Measurements from ENCODE around the gene PPP2R2B. TPM values are rescaled to one million over a fixed set of nuclear protein-coding genes. Genes with fewer than 3 reads are reported as not detected.

The PPP2R2B gene
- total RNA-seq, 2 donors from 2014 or later = 9.5 to 29.8 TPM

- DNase-seq (ENCODE audit: low spot score) = no peak
- Histone ChIP-seq H3K4me3 (no peak overlapping the region), H3K36me3 (no peaks in the 10 kb centered on the region), H3K9me3 (no peaks in the 10 kb centered on the region), H3K27me3 (replicated peaks; ENCODE audit: insufficient read depth) (no peaks in the 10 kb centered on the region), H3K27ac (no peak overlapping the region), H3K4me1 (ENCODE audit: control insufficient read depth in 1 of 2, low read depth in 2 of 2) (no peaks in the 10 kb centered on the region)
- TF ChIP-seq, protein P1, sequence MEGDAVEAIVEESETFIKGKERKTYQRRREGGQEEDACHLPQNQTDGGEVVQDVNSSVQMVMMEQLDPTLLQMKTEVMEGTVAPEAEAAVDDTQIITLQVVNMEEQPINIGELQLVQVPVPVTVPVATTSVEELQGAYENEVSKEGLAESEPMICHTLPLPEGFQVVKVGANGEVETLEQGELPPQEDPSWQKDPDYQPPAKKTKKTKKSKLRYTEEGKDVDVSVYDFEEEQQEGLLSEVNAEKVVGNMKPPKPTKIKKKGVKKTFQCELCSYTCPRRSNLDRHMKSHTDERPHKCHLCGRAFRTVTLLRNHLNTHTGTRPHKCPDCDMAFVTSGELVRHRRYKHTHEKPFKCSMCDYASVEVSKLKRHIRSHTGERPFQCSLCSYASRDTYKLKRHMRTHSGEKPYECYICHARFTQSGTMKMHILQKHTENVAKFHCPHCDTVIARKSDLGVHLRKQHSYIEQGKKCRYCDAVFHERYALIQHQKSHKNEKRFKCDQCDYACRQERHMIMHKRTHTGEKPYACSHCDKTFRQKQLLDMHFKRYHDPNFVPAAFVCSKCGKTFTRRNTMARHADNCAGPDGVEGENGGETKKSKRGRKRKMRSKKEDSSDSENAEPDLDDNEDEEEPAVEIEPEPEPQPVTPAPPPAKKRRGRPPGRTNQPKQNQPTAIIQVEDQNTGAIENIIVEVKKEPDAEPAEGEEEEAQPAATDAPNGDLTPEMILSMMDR (IDR thresholded peaks at IDR 0.05) = no peak
- no peak for ATAC-seq (ENCODE audit: insufficient number of reproducible peaks, low FRiP score, low read depth)
Measured at GRCh38 chr5:146889169-146889568, 10.6 kb upstream of the PPP2R2B start.

DNA sequence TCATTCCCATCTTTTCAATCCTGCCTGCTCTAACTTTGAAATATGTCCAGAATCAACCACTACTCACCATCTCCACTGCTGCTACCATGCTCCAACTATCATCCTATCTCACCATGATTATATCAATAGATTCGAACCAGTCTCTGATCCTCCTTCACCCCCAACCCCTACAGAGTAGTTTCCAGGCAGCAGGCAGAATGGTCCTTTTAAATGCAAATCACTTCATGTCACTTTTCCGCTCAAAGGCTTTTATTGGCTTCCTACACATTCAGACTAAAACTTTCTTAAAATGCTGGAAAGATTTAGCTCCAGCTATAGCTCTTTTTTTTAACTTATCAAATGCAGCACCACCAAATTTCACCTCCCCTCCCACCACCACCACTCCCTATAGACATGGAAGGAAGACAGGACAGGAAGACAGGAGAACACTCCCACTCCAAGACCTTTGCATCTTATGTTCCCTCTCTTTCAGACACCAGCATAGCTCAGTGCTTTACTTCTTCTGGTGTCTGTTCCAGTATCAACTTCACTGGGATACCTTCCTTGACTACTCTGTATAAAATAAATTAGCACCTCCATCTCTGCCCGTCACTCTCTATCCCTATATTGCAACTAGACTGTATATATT, 9.9 kb upstream of the PPP2R2B start:
- TF ChIP-seq, protein P1 (IDR thresholded peaks at IDR 0.05) = no peak
- DNase-seq (ENCODE audit: low spot score) (no peak), ATAC-seq (ENCODE audit: insufficient number of reproducible peaks, low FRiP score, low read depth) (no peak)
- Histone ChIP-seq H3K27ac (no peak overlapping the region), H3K36me3 (no peaks in the 10 kb centered on the region), H3K4me3 (no peak overlapping the region), H3K9me3 (no peaks in the 10 kb centered on the region), H3K4me1 (ENCODE audit: control insufficient read depth in 1 of 2, low read depth in 2 of 2) (no peaks in the 10 kb centered on the region), H3K27me3 (replicated peaks; ENCODE audit: insufficient read depth) (no peaks in the 10 kb centered on the region)

GRCh38 chr5:146884066-146884626, 5.6 kb upstream of the PPP2R2B start:
- TF ChIP-seq, protein P1 (IDR thresholded peaks at IDR 0.05) = no peak
- DNase-seq (ENCODE audit: low spot score) = no peak
- Histone ChIP-seq H3K27ac (no peak overlapping the region), H3K9me3 (no peaks in the 10 kb centered on the region), H3K4me3 (no peak overlapping the region), H3K27me3 (replicated peaks; ENCODE audit: insufficient read depth) (no peaks in the 10 kb centered on the region), H3K36me3 (no peaks in the 10 kb centered on the region), H3K4me1 (ENCODE audit: control insufficient read depth in 1 of 2, low read depth in 2 of 2) (no peaks in the 10 kb centered on the region)
- ATAC-seq (ENCODE audit: insufficient number of reproducible peaks, low FRiP score, low read depth) = no peak

DNA sequence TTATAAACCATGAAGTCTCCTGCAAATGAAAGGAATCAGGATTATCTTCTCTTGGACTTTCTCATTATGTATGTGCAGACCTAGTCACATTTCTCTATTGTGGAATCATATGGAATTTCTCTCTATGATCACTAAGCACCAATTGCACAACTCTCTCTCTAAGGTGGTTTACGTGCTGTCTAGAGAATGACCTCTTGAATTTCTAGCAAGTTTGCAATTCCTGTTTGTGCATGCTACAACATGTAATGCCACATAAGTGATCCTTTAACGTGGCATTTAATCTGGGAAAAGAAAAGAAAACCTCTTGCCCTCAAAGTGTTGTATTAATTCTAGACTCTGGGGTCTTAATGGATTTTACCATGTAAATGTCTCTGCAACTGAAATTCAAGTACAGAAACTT, 5.0 kb upstream of the PPP2R2B start:
- H3K27ac ChIP-seq = no peak overlapping the region
- ATAC-seq (ENCODE audit: insufficient number of reproducible peaks, low FRiP score, low read depth) (no peak), DNase-seq (ENCODE audit: low spot score) (no peak)
- H3K4me1 ChIP-seq (ENCODE audit: control insufficient read depth in 1 of 2, low read depth in 2 of 2) = no peaks in the 10 kb centered on the region
- H3K4me3 ChIP-seq = no peak overlapping the region
- TF ChIP-seq, protein P1 (IDR thresholded peaks at IDR 0.05) = no peak
- no peaks in the 10 kb centered on the region for H3K9me3 ChIP-seq
- no peaks in the 10 kb centered on the region for H3K27me3 ChIP-seq (replicated peaks; ENCODE audit: insufficient read depth)
- no peaks in the 10 kb centered on the region for H3K36me3 ChIP-seq

- ATAC-seq (ENCODE audit: insufficient number of reproducible peaks, low FRiP score, low read depth) (no peak), DNase-seq (ENCODE audit: low spot score) (no peak)
- Histone ChIP-seq H3K36me3 (no peaks in the 10 kb centered on the region), H3K4me3 (no peak overlapping the region), H3K27ac (no peak overlapping the region), H3K27me3 (replicated peaks; ENCODE audit: insufficient read depth) (no peaks in the 10 kb centered on the region), H3K9me3 (no peaks in the 10 kb centered on the region), H3K4me1 (ENCODE audit: control insufficient read depth in 1 of 2, low read depth in 2 of 2) (peaks cover 0 to 7% of the 10 kb centered on the region in 2 donors)
- TF ChIP-seq, protein P1 (IDR thresholded peaks at IDR 0.05) = no peak
Measured at GRCh38 chr5:146880966-146881365, 2.4 kb upstream of the PPP2R2B start.

Data from thoracic aorta (tissue), 2 donors.